CD4-positive, CD25-positive, alpha-beta regulatory T cell (primary cell): ENCODE results near the gene TMEM245. TPM values are rescaled to one million over a fixed set of nuclear protein-coding genes. Genes with fewer than 3 reads are reported as not detected.

Experiments used
- ATAC-seq, 2 donors: fragments of 150-1000 bp; cut with Tn5 transposase; one replicate each; pipeline ENCODE4 v1.10.0; 2021; ENCODE audit warnings: low read depth in 2 of 2, moderate number of reproducible peaks in 2 of 2, moderate library complexity in 1 of 2
- DNase-seq, 3 donors: peaks; one replicate each; pipeline versions ENCODE4 v3.0.0 to v3.0.0-alpha.2; 2012 to 2022; ENCODE audit warnings: mixed read lengths in 1 of 3
- H3K27ac ChIP-seq: one replicate; pipeline ENCODE4 v1.7.0; 2013; ENCODE audit warnings: mild to moderate bottlenecking, low read length; ENCODE audit not compliant: insufficient read depth, poor library complexity, severe bottlenecking
- H3K27me3 ChIP-seq: one replicate; pipeline ENCODE4 v1.7.0; 2013; ENCODE audit warnings: low read length; ENCODE audit not compliant: control insufficient read depth, insufficient read depth
- H3K36me3 ChIP-seq: one replicate; pipeline ENCODE4 v1.7.0; 2013; ENCODE audit warnings: mild to moderate bottlenecking, low read length, moderate library complexity; ENCODE audit not compliant: control insufficient read depth, insufficient read depth
- H3K4me1 ChIP-seq: 2 replicates; pipeline ENCODE4 v1.7.0; 2013; ENCODE audit warnings: mild to moderate bottlenecking, low read length; ENCODE audit not compliant: insufficient read depth, control insufficient read depth, poor library complexity, severe bottlenecking
- H3K4me3 ChIP-seq: one replicate; pipeline ENCODE4 v1.7.0; 2013; ENCODE audit warnings: low read depth, mild to moderate bottlenecking, low read length, moderate library complexity
- H3K9me3 ChIP-seq, 2 experiments: 1 replicate in 1 of 2; 2 replicates in 1 of 2; pipeline ENCODE4 v1.7.0; 2013; ENCODE audit warnings: low read length in 2 of 2, mild to moderate bottlenecking in 1 of 2, moderate library complexity in 1 of 2; ENCODE audit not compliant: control insufficient read depth in 2 of 2
- H3K27ac Mint-ChIP-seq, 3 donors: one replicate each; pipeline ENCODE4 v1.8.0; 2020 to 2022; ENCODE audit warnings: mild to moderate bottlenecking in 3 of 3, mixed read lengths in 3 of 3, moderate library complexity in 2 of 3
- H3K27me3 Mint-ChIP-seq: one replicate; pipeline ENCODE4 v1.8.0; 2022; ENCODE audit warnings: mild to moderate bottlenecking, mixed read lengths
- H3K36me3 Mint-ChIP-seq: one replicate; pipeline ENCODE4 v1.8.0; 2020; ENCODE audit warnings: mixed read lengths
- H3K4me1 Mint-ChIP-seq, 4 donors: one replicate each; pipeline ENCODE4 v1.8.0; 2020 to 2022; ENCODE audit warnings: mixed read lengths in 4 of 4, mild to moderate bottlenecking in 1 of 4
- H3K4me3 Mint-ChIP-seq, 4 donors: one replicate each; pipeline ENCODE4 v1.8.0; 2020 to 2022; ENCODE audit warnings: mild to moderate bottlenecking in 4 of 4, mixed read lengths in 4 of 4, moderate library complexity in 3 of 4
- H3K9me3 Mint-ChIP-seq, 7 donors: one replicate each; pipeline ENCODE4 v1.8.0; 2020 to 2022; ENCODE audit warnings: mixed read lengths in 7 of 7, mild to moderate bottlenecking in 3 of 7, moderate library complexity in 2 of 7
- polyA plus RNA-seq, 4 donors: library from polyadenylated mRNA; unstranded; fragments of 300-500 nt; fragmentation: Illumina TruSeq; gene quantifications; one replicate each; pipeline ENCODE4 v1.2.3, GENCODE V29; 2021
- total RNA-seq: library from RNA; stranded (reverse); gene quantifications from one replicate; pipeline ENCODE4 v1.2.3, GENCODE V29; 2022

TMEM245 gene
- total and polyA plus RNA-seq, 5 donors from 2014 or later = 22.6 to 36.9 (median 29.5) TPM

GRCh38 chr9:109108318-109108717 lies 11.4 kb downstream of the TMEM245 start:
- Mint-ChIP-seq H3K27ac (peak overlapping the region; percentile 92 to 98 (median 93)), H3K9me3 (peaks cover 0 to 2% (median 0%) of the 10 kb centered on the region in 7 donors), H3K4me3 (peak overlapping the region in 3 of 4 donors; percentile 66 to 71 (median 71)), H3K36me3 (peaks cover 25% of the 10 kb centered on the region), H3K4me1 (peaks cover 42 to 86% (median 61%) of the 10 kb centered on the region in 4 donors), H3K27me3 (no peaks in the 10 kb centered on the region)
- H3K27me3 ChIP-seq = no peaks in the 10 kb centered on the region
- H3K4me1 ChIP-seq = peaks cover 52% of the 10 kb centered on the region
- DNase-seq (no peak), ATAC-seq (no peak)
- H3K9me3 ChIP-seq = no peaks in the 10 kb centered on the region
- peak overlapping the region; percentile 89 for H3K27ac ChIP-seq
- peaks cover 20% of the 10 kb centered on the region for H3K36me3 ChIP-seq
- peak overlapping the region; percentile 81 for H3K4me3 ChIP-seq

DNA sequence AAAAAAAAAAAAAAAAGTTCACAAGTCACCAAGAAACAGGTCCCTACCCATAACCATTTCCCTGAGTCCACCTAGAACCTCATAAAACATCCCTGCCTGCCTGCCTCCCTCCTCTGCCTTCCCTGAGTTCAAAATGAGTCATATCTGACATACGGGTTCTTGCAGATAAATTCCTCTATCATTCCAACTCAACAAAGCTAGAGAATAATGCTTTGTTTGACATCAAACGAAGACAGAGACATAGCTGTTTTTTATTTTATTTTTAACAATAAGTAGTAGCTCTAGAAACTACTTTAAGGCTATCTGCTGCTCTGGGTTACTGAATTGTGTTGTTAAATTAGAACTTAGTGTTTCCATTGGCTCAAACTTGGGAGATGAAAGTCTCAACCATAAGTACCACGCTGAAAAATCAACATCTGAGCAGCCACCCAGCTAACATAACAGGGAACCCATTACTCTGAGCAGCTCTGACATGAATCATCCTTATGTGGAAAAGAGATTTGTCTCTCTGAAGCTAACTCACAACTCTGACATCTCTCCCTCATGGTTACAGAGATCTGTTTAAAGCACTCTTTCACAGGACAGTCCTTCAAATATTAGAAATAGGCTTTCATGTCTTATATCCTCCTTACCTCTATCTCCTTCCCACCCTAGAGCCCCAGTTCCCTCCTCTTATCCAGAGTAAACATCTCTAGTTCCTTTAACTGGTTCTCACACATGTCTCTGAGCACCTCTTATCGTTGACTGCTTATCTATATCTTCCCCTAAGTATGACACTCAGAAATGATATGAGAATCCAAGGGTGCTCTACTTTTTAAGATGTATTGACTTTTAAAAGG lies 12.1 kb downstream of the TMEM245 start:
- peaks cover 0 to 7% (median 2%) of the 10 kb centered on the region in 7 donors for H3K9me3 Mint-ChIP-seq
- peaks cover 48 to 86% (median 62%) of the 10 kb centered on the region in 4 donors for H3K4me1 Mint-ChIP-seq
- H3K4me3 Mint-ChIP-seq = peak overlapping the region in 3 of 4 donors; percentile 55 to 71 (median 71)
- ATAC-seq (peak; percentile 60 to 62), DNase-seq (peak in 1 of 3 donors; percentile 22)
- H3K4me3 ChIP-seq = peak overlapping the region; percentile 81
- H3K27me3 ChIP-seq = no peaks in the 10 kb centered on the region
- H3K9me3 ChIP-seq = no peaks in the 10 kb centered on the region
- peak overlapping the region; percentile 92 to 98 (median 93) for H3K27ac Mint-ChIP-seq
- peak overlapping the region; percentile 56 for H3K27ac ChIP-seq
- H3K36me3 Mint-ChIP-seq = peaks cover 32% of the 10 kb centered on the region
- H3K27me3 Mint-ChIP-seq = no peaks in the 10 kb centered on the region
- peaks cover 54% of the 10 kb centered on the region for H3K4me1 ChIP-seq
- H3K36me3 ChIP-seq = peaks cover 21% of the 10 kb centered on the region

DNA sequence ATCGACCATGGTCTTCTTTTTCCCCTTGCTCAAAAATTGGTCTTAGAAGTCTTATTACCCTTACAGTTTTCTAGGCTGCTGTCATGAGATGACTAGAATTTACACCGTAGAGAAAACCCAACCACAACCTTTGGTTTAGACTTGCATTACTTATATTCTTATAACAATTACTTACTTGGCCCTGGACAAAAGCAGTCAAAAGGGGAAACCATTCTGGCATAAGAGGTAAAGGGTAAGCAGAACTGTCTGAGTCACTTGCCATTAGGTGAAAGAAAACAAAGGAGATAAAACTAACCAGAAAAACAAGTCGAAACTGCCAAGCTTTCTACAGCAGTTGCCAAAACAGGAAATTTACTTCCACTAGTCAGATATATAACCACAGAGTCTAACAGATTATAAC lies 17.9 kb downstream of the TMEM245 start:
- peak overlapping the region; percentile 84 for H3K4me3 ChIP-seq

GRCh38 chr9:109101202-109101595 lies 18.5 kb downstream of the TMEM245 start:
- peaks cover 61% of the 10 kb centered on the region for H3K4me1 ChIP-seq
- peak in 1 of 3 donors; percentile 56 for DNase-seq
- peak overlapping the region; percentile 84 for H3K4me3 ChIP-seq
- H3K36me3 ChIP-seq = peaks cover 21% of the 10 kb centered on the region
- H3K27ac ChIP-seq = peak overlapping the region; percentile 78
- peak; percentile 59 to 62 for ATAC-seq
- H3K9me3 ChIP-seq = no peaks in the 10 kb centered on the region
- Mint-ChIP-seq H3K27me3 (no peaks in the 10 kb centered on the region), H3K4me1 (peaks cover 41 to 81% (median 64%) of the 10 kb centered on the region in 4 donors), H3K27ac (peak overlapping the region; percentile 87 to 99 (median 87)), H3K4me3 (peak overlapping the region; percentile 78 to 90 (median 80)), H3K36me3 (peaks cover 27% of the 10 kb centered on the region), H3K9me3 (peaks cover 0 to 7% (median 2%) of the 10 kb centered on the region in 7 donors)
- no peaks in the 10 kb centered on the region for H3K27me3 ChIP-seq

More for the DNA sequence above, 17.9 kb downstream of the TMEM245 start:
- H3K4me1 Mint-ChIP-seq = peaks cover 38 to 81% (median 63%) of the 10 kb centered on the region in 4 donors
- H3K27me3 Mint-ChIP-seq = no peaks in the 10 kb centered on the region
- Histone ChIP-seq H3K4me1 (peaks cover 59% of the 10 kb centered on the region), H3K27me3 (no peaks in the 10 kb centered on the region), H3K36me3 (peaks cover 23% of the 10 kb centered on the region), H3K27ac (peak overlapping the region; percentile 78), H3K9me3 (no peaks in the 10 kb centered on the region)
- peak overlapping the region; percentile 87 to 99 (median 87) for H3K27ac Mint-ChIP-seq
- H3K36me3 Mint-ChIP-seq = peaks cover 30% of the 10 kb centered on the region
- ATAC-seq (peak; percentile 85 to 88), DNase-seq (peak in 2 of 3 donors; percentile 52 to 83)
- peak overlapping the region; percentile 78 to 90 (median 80) for H3K4me3 Mint-ChIP-seq
- H3K9me3 Mint-ChIP-seq = peaks cover 0 to 7% (median 2%) of the 10 kb centered on the region in 7 donors

DNA sequence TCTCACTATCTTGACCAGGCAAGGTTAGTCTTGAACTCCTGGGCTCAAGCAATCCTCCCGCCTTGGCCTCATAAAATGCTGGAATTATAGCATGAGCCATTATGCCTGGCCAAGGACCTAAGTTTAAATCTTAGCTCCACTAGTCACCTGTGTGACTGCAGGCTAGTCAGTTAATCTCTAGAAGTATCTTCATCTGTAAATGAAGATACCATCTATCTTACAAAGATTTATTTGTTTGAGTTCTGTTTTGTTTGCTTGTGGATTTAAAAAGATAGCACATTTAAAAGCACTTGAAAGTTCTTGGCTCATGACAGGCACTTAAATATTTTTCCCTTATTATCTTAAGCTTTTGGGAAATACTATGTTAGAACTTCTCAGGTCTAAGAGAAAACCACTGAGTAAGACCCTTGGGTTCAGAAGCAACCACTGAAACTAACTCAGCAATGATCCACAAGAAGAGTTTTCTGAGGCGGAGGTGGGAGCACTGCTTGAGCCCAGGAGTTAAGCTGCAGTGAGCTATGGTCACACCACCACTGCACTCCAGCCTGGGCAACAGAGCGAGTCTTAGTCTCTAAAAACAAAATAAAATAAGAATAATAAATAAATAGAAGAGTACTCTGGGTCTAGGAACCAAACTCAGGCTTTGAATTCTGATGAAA lies 19.1 kb downstream of the TMEM245 start:
- Mint-ChIP-seq H3K27ac (peak overlapping the region; percentile 87 to 99 (median 87)), H3K4me3 (peak overlapping the region; percentile 78 to 90 (median 80)), H3K9me3 (peaks cover 0 to 7% (median 2%) of the 10 kb centered on the region in 7 donors), H3K27me3 (no peaks in the 10 kb centered on the region), H3K4me1 (peaks cover 43 to 85% (median 69%) of the 10 kb centered on the region in 4 donors), H3K36me3 (peaks cover 27% of the 10 kb centered on the region)
- Histone ChIP-seq H3K4me3 (peak overlapping the region; percentile 84), H3K36me3 (peaks cover 21% of the 10 kb centered on the region), H3K27ac (peak overlapping the region; percentile 78), H3K27me3 (no peaks in the 10 kb centered on the region), H3K9me3 (no peaks in the 10 kb centered on the region), H3K4me1 (peaks cover 64% of the 10 kb centered on the region)
- no peak for ATAC-seq
- no peak for DNase-seq

DNA sequence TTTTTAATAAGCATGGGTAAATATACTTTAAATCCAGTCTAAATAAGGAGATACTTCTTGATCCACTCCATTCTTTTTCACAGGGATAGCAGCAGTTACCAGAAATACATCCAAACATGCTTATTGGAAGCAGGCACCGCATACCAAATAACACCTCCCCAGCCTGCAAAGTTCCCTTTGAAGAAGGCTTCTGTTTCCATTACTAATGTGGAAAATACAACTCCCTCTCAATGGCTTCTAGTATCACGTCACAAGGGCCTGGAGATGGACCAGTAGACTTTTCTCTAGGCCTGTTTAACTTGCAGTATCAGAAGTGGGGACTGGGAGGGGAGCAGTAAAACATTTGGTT lies 20.8 kb downstream of the TMEM245 start:
- Mint-ChIP-seq H3K27me3 (no peaks in the 10 kb centered on the region), H3K36me3 (peaks cover 29% of the 10 kb centered on the region), H3K9me3 (peaks cover 0 to 7% (median 2%) of the 10 kb centered on the region in 7 donors), H3K4me3 (peak overlapping the region in 3 of 4 donors; percentile 32 to 62 (median 49)), H3K4me1 (peaks cover 54 to 92% (median 80%) of the 10 kb centered on the region in 4 donors), H3K27ac (peak overlapping the region; percentile 63 to 98 (median 79))
- Histone ChIP-seq H3K4me3 (peak overlapping the region; percentile 84), H3K27me3 (no peaks in the 10 kb centered on the region), H3K36me3 (peaks cover 20% of the 10 kb centered on the region), H3K27ac (peak overlapping the region; percentile 47), H3K9me3 (no peaks in the 10 kb centered on the region), H3K4me1 (peaks cover 60% of the 10 kb centered on the region)
- ATAC-seq (no peak), DNase-seq (no peak)

DNA sequence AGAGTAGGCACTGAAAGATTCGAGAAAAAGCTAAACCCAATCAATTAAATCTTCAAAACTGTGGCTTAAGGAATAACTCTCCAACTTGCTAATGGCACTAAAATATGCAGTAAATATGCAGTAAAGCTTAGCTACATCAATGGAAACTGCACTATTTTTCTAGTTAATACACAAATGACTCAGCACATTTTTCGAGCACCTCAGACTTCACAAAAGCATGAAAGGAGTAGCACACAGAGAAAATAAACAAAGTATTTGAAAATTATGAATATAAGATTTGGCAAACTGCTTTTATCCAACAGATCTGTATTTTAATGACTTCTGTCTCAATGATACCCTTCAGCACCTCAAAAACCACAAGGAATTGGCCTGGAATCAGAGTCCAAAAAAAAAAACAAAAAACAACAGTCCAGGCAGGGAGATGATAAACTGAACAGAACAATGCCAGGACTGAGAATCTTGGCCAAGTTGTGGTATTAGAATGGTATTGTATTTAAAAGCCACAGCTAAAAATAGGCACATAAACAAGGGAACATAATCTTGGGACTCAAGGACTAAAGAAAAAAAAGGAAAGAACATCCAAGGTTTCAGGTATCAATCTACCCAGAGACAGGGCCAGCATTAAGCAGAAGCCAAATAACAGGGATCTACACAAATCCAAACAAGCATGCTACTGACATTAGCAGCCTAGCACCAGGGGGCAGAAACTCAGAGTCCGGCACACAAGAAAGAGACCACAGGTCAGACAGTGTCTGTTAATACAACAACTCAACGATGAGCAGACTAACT lies 21.4 kb downstream of the TMEM245 start:
- peak overlapping the region; percentile 63 to 98 (median 79) for H3K27ac Mint-ChIP-seq
- no peak for ATAC-seq
- peak overlapping the region; percentile 32 to 64 (median 56) for H3K4me3 Mint-ChIP-seq
- Histone ChIP-seq H3K36me3 (peaks cover 23% of the 10 kb centered on the region), H3K4me1 (peaks cover 60% of the 10 kb centered on the region), H3K27me3 (no peaks in the 10 kb centered on the region), H3K27ac (peak overlapping the region; percentile 47), H3K9me3 (no peaks in the 10 kb centered on the region), H3K4me3 (peak overlapping the region; percentile 84)
- H3K9me3 Mint-ChIP-seq = peaks cover 0 to 5% (median 2%) of the 10 kb centered on the region in 7 donors
- no peaks in the 10 kb centered on the region for H3K27me3 Mint-ChIP-seq
- peaks cover 30% of the 10 kb centered on the region for H3K36me3 Mint-ChIP-seq
- peak in 2 of 3 donors; percentile 19 to 69 for DNase-seq
- peaks cover 58 to 92% (median 82%) of the 10 kb centered on the region in 4 donors for H3K4me1 Mint-ChIP-seq
